GM10266 (cell line): ENCODE results near the gene TERT.

Experiments used
- DNase-seq: peaks from one replicate; pipeline ENCODE4 v3.0.0; 2012; ENCODE audit errors: extremely low spot score
- CTCF ChIP-seq: IDR thresholded peaks from 2 replicates; pipeline ENCODE4 v1.5.1; 2012; ENCODE audit warnings: mild to moderate bottlenecking, low read depth; ENCODE audit not compliant: control insufficient read depth, insufficient read depth; ENCODE audit errors: missing control alignments

Gene TERT

GRCh38 chr5:1266791-1267190, 28.1 kb downstream of the TERT start:
- TF ChIP-seq CTCF, result no peak
- DNase-seq, result no peak

- no peak for DNase-seq
- TF ChIP-seq CTCF, result no peak
These were observed 29.1 kb downstream of the TERT start for GRCh38 chr5:1265461-1266455.

- TF ChIP-seq CTCF, result no peak
- DNase-seq, result no peak
These were observed 29.8 kb downstream of the TERT start for GRCh38 chr5:1265026-1265425.

- no peak for DNase-seq
- no peak for TF ChIP-seq CTCF
These were observed 30.7 kb downstream of the TERT start for GRCh38 chr5:1264211-1264610.

GRCh38 chr5:1262381-1262780, 32.5 kb downstream of the TERT start:
- TF ChIP-seq CTCF, result no peak
- DNase-seq, result no peak

- no peak for TF ChIP-seq CTCF
- no peak for DNase-seq
These were observed 33.2 kb downstream of the TERT start for GRCh38 chr5:1261643-1262042.

- no peak for TF ChIP-seq CTCF
- no peak for DNase-seq
These were observed 34.9 kb downstream of the TERT start for GRCh38 chr5:1259806-1260480.
